Subcutaneous adipose tissue (tissue), 4 donors: Measurements from ENCODE around the gene VEGFB. TPM values are rescaled to one million over a fixed set of nuclear protein-coding genes. Genes with fewer than 3 reads are reported as not detected.

ENCODE experiments used
- total RNA-seq, 4 donors: library from RNA; depleted of rRNA; stranded (reverse); fragments of >200 nt; gene quantifications; one replicate each; pipeline ENCODE4 v1.1.0, GENCODE V29; 2016
- TF ChIP-seq, protein P1 (sequence below): fragments of 450-650 bp; IDR thresholded peaks from one replicate; pipeline ENCODE4 v1.5.1; 2016; ENCODE audit warnings: low read depth, mild to moderate bottlenecking, control low read depth, antibody characterized with exemption, moderate library complexity

The VEGFB gene
- total RNA-seq, 4 donors from 2014 or later: 122 to 332 (median 231) TPM

GRCh38 chr11:64223001-64223651 is 11.3 kb upstream of the VEGFB start:
- TF ChIP-seq, protein P1, sequence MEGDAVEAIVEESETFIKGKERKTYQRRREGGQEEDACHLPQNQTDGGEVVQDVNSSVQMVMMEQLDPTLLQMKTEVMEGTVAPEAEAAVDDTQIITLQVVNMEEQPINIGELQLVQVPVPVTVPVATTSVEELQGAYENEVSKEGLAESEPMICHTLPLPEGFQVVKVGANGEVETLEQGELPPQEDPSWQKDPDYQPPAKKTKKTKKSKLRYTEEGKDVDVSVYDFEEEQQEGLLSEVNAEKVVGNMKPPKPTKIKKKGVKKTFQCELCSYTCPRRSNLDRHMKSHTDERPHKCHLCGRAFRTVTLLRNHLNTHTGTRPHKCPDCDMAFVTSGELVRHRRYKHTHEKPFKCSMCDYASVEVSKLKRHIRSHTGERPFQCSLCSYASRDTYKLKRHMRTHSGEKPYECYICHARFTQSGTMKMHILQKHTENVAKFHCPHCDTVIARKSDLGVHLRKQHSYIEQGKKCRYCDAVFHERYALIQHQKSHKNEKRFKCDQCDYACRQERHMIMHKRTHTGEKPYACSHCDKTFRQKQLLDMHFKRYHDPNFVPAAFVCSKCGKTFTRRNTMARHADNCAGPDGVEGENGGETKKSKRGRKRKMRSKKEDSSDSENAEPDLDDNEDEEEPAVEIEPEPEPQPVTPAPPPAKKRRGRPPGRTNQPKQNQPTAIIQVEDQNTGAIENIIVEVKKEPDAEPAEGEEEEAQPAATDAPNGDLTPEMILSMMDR: no peak

GRCh38 chr11:64224151-64224890 is 10.1 kb upstream of the VEGFB start:
- TF ChIP-seq, protein P1: no peak

- TF ChIP-seq, protein P1: no peak
Measured at GRCh38 chr11:64224891-64225607, 9.3 kb upstream of the VEGFB start.

GRCh38 chr11:64225608-64226506 is 8.5 kb upstream of the VEGFB start, which contains the start of the genes NUDT22 and TRPT1:
TSS of gene NUDT22 (plus strand) at chr11:64226274. CDS start at chr11:64226653, 379 bp downstream.
TSS of gene TRPT1 (minus strand) at chr11:64226186. CDS start at chr11:64225860, 326 bp downstream.
- TF ChIP-seq, protein P1: no peak

DNA sequence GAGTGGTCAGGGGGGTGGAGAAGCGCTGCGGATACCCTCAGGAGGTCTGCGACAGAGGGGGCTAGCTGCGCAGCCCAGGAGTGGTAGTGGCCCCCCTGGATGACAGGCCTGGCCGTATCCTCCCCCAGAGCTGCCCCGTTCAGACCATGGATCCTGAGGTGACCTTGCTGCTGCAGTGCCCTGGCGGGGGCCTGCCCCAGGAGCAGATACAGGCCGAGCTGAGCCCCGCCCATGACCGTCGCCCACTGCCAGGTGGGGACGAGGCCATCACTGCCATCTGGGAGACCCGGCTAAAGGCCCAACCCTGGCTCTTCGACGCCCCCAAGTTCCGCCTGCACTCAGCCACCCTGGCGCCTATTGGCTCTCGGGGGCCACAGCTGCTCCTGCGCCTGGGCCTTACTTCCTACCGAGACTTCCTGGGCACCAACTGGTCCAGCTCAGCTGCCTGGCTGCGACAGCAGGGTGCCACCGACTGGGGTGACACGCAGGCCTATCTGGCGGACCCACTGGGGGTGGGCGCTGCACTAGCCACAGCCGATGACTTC is 7.8 kb upstream of the VEGFB start:
- TF ChIP-seq, protein P1: no peak

GRCh38 chr11:64227405-64227956 is 6.9 kb upstream of the VEGFB start:
- TF ChIP-seq, protein P1: no peak
